Measurements from ENCODE around the gene GH1. TPM values are rescaled to one million over a fixed set of nuclear protein-coding genes. Genes with fewer than 3 reads are reported as not detected.
"Not testable (repeated sequence)": the region's sequence is repeated elsewhere in the genome, so short reads cannot be mapped to it uniquely, and the experiment has no call there.

Gene GH1
- total RNA-seq, 3 donors from 2014 or later, result not detected

DNA sequence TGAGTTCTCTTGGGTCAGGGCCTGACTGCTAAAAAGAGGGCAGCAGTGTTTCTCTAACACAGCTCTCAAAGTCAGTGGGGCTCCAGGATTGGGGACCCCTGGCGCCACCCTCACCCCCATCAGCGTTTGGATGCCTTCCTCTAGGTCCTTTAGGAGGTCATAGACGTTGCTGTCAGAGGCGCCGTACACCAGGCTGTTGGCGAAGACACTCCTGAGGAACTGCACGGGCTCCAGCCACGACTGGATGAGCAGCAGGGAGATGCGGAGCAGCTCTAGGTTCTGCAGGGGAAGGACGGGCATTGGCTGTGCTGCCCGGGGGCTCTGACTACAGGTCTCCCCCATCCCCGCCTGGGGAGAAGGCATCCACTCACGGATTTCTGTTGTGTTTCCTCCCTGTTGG lies 993 bp downstream of the GH1 start:
- Histone ChIP-seq H3K4me1 (no peaks in the 10 kb centered on the region), H3K27me3 (no peaks in the 10 kb centered on the region), H3K4me3 (no peak overlapping the region), H3K27ac (no peak overlapping the region), H3K9me3 (no peaks in the 10 kb centered on the region), H3K36me3 (no peaks in the 10 kb centered on the region)
- intact Hi-C loops (cut with DNase I; ENCODE audit: low total_unique reads), result loop anchor here (5.0 kb wide), 1 partner anchor 780 kb away; no protein-coding TSS in a partner anchor
- TF ChIP-seq POLR2A (IDR thresholded peaks at IDR 0.05) (no peak), POLR2AphosphoS5 (IDR thresholded peaks at IDR 0.05) (no peak)
- TF ChIP-seq, protein P1, sequence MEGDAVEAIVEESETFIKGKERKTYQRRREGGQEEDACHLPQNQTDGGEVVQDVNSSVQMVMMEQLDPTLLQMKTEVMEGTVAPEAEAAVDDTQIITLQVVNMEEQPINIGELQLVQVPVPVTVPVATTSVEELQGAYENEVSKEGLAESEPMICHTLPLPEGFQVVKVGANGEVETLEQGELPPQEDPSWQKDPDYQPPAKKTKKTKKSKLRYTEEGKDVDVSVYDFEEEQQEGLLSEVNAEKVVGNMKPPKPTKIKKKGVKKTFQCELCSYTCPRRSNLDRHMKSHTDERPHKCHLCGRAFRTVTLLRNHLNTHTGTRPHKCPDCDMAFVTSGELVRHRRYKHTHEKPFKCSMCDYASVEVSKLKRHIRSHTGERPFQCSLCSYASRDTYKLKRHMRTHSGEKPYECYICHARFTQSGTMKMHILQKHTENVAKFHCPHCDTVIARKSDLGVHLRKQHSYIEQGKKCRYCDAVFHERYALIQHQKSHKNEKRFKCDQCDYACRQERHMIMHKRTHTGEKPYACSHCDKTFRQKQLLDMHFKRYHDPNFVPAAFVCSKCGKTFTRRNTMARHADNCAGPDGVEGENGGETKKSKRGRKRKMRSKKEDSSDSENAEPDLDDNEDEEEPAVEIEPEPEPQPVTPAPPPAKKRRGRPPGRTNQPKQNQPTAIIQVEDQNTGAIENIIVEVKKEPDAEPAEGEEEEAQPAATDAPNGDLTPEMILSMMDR (IDR thresholded peaks at IDR 0.05), result no peak
- no peak for DNase-seq (ENCODE audit: low spot score in 2 of 2)

DNA sequence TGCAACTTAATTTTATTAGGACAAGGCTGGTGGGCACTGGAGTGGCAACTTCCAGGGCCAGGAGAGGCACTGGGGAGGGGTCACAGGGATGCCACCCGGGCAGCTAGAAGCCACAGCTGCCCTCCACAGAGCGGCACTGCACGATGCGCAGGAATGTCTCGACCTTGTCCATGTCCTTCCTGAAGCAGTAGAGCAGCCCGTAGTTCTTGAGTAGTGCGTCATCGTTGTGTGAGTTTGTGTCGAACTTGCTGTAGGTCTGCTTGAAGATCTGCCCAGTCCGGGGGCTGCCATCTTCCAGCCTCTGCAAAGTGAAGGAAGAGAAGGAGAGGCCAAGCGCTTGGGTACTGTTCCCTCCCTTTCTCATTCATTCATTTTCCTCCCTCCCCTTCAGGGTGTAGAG lies 1.4 kb downstream of the GH1 start:
- not testable (repeated sequence) for H3K27ac ChIP-seq; H3K27me3 ChIP-seq; H3K4me3 ChIP-seq; H3K4me1 ChIP-seq; DNase-seq (ENCODE audit: low spot score in 2 of 2); H3K36me3 ChIP-seq; H3K9me3 ChIP-seq
- intact Hi-C loops (cut with DNase I; ENCODE audit: low total_unique reads), result loop anchor here (5.0 kb wide), 1 partner anchor 780 kb away; no protein-coding TSS in a partner anchor

DNA sequence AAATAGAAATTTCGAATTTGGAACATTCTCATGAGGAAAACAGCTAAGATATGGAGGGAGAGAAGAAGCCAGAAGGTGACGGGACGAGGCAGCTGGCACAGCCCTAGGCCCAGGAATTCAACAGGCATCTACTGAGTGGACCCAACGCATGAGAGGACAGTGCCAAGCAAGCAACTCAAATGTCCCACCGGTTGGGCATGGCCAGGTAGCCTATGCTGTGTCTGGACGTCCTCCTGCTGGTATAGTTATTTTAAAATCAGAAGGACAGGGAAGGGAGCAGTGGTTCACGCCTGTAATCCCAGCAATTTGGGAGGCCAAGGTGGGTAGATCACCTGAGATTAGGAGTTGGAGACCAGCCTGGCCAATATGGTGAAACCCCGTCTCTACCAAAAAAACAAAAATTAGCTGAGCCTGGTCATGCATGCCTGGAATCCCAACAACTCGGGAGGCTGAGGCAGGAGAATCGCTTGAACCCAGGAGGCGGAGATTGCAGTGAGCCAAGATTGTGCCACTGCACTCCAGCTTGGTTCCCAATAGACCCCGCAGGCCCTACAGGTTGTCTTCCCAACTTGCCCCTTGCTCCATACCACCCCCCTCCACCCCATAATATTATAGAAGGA lies 2.0 kb downstream of the GH1 start:
- intact Hi-C loops (cut with DNase I; ENCODE audit: low total_unique reads), result loop anchor here (5.0 kb wide), 1 partner anchor 781 kb away; no protein-coding TSS in a partner anchor
- no peak for DNase-seq (ENCODE audit: low spot score in 2 of 2)
- H3K36me3 ChIP-seq, result no peaks in the 10 kb centered on the region
- H3K27me3 ChIP-seq, result no peaks in the 10 kb centered on the region
- no peak overlapping the region for H3K4me3 ChIP-seq
- no peak overlapping the region for H3K27ac ChIP-seq
- no peaks in the 10 kb centered on the region for H3K4me1 ChIP-seq
- TF ChIP-seq POLR2AphosphoS5 (IDR thresholded peaks at IDR 0.05), result no peak
- TF ChIP-seq, protein P1 (IDR thresholded peaks at IDR 0.05), result no peak
- no peak for TF ChIP-seq POLR2A (IDR thresholded peaks at IDR 0.05)
- H3K9me3 ChIP-seq, result no peaks in the 10 kb centered on the region

DNA sequence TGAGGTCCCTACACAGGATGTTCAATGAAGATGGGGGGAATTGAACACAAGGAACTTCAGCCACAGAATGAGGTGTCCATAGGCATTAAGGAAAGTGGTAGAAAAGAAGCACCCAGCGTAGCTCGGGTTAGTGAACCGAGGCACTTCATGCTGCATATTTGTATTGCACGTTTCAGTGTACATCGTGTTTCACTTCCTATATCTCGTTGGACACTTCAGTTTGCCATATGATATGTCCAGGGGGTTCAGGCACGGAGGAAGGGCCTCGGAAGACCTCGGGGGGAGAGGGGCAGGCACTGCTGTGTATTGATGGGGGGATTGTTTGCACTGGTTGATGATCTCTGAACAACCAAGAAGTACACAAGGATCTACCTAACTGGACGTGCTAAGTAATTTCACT lies 2.9 kb downstream of the GH1 start:
- intact Hi-C loops (cut with DNase I; ENCODE audit: low total_unique reads), result loop anchor here (5.0 kb wide), 1 partner anchor 782 kb away; no protein-coding TSS in a partner anchor
- H3K27me3 ChIP-seq, result not testable (repeated sequence)

DNA sequence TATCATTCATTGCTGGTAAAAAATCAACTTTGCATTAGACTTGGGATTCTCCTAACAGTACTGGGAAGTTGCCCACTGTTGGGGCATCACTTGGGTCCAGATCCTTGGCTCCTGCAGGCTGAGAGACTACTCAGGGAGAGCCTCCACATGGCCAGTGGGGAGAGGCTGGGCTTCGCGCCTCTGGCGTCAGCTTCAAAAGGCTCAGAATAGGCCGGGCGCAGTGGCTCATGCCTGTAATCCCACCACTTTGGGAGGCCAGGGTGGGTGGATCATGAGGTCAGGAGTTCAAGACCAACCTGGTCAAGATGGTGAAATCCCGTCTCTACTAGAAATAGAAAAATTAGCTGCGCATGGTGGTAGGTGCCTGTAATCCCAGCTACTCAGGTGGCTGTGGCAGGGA lies 4.2 kb downstream of the GH1 start:
- Histone ChIP-seq H3K36me3 (no peaks in the 10 kb centered on the region), H3K9me3 (no peaks in the 10 kb centered on the region), H3K27ac (no peak overlapping the region), H3K27me3 (no peaks in the 10 kb centered on the region), H3K4me1 (no peaks in the 10 kb centered on the region), H3K4me3 (no peak overlapping the region)
- DNase-seq (ENCODE audit: low spot score in 2 of 2), result no peak
- TF ChIP-seq, protein P1 (IDR thresholded peaks at IDR 0.05), result no peak
- no peak for TF ChIP-seq POLR2A (IDR thresholded peaks at IDR 0.05)
- TF ChIP-seq POLR2AphosphoS5 (IDR thresholded peaks at IDR 0.05), result no peak
- intact Hi-C loops (cut with DNase I; ENCODE audit: low total_unique reads), result no loop called here

More for the DNA sequence above, 2.9 kb downstream of the GH1 start:
- not testable (repeated sequence) for H3K4me3 ChIP-seq; H3K36me3 ChIP-seq; DNase-seq (ENCODE audit: low spot score in 2 of 2); H3K27ac ChIP-seq; H3K9me3 ChIP-seq; H3K4me1 ChIP-seq

DNA sequence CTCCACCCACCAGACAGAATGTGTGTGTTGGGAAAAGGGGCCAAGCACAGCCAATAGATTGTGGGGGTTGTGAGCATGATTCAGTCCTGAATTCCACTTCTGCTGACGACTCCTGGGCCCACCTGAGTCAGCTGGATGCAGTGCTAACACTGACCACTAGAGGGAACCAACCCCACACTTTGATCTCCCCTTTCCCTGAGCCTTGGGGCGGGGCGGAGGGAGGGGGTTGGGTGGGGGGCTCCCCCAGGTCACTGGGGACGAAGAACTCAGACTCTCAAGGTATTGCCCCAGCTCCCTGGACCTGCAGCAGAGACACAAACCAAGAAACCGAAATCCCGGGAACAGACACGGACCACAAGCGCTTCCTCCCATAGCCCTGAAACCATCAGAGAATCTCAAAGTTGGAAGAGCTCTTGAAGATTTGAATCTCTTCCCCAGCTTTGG lies 7.0 kb downstream of the GH1 start:
- intact Hi-C loops (cut with DNase I; ENCODE audit: low total_unique reads), result no loop called here

More for the DNA sequence above, 7.0 kb downstream of the GH1 start:
- no peak overlapping the region for H3K4me3 ChIP-seq
- no peak overlapping the region for H3K27ac ChIP-seq
- TF ChIP-seq, protein P1 (IDR thresholded peaks at IDR 0.05), result peak; percentile 35 to 63 (median 38)
- no peak for TF ChIP-seq POLR2A (IDR thresholded peaks at IDR 0.05)
- DNase-seq (ENCODE audit: low spot score in 2 of 2), result no peak
- no peaks in the 10 kb centered on the region for H3K4me1 ChIP-seq
- no peaks in the 10 kb centered on the region for H3K36me3 ChIP-seq
- H3K27me3 ChIP-seq, result no peaks in the 10 kb centered on the region
- no peaks in the 10 kb centered on the region for H3K9me3 ChIP-seq
